ENCODE data around the gene IL17RC.

DNA sequence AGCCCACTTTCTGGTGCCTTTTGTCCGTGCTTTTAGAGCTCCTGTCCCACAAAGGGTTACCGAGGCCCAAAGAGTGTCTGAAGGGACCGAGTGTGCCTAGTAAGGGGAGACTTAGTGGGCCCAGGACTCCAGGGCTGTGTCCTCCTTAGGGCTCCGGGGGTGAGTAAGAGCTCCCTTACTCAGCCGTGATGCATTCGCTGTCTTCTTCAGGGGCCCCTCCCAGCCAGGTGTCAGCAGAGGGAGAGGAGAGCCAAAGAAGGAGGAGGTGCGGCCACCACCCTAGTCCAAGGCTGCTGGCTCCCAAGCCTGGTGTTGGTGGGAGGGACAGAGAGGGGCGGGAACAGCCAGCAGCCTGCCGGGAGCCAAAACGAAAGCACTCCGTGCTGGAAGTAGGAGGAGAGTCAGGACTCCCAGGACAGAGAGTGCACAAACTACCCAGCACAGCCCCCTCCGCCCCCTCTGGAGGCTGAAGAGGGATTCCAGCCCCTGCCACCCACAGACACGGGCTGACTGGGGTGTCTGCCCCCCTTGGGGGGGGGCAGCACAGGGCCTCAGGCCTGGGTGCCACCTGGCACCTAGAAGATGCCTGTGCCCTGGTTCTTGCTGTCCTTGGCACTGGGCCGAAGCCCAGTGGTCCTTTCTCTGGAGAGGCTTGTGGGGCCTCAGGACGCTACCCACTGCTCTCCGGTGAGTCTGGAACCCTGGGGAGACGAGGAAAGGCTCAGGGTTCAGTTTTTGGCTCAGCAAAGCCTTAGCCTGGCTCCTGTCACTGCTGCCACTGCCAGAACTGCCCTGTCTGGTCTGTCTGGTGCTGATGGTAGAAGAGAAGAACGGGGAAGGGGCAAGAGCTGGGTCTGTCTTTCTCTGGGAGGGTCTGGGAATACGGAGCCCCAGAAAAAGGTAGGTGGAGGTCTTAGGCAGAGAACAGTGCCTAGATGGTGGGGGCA is at the start of gene IL17RC:
- no peak for TF ChIP-seq EZH2 (IDR thresholded peaks at IDR 0.05; ENCODE audit: borderline replicate concordance, low read depth, low read length, severe bottlenecking)
- TF ChIP-seq, protein P1, sequence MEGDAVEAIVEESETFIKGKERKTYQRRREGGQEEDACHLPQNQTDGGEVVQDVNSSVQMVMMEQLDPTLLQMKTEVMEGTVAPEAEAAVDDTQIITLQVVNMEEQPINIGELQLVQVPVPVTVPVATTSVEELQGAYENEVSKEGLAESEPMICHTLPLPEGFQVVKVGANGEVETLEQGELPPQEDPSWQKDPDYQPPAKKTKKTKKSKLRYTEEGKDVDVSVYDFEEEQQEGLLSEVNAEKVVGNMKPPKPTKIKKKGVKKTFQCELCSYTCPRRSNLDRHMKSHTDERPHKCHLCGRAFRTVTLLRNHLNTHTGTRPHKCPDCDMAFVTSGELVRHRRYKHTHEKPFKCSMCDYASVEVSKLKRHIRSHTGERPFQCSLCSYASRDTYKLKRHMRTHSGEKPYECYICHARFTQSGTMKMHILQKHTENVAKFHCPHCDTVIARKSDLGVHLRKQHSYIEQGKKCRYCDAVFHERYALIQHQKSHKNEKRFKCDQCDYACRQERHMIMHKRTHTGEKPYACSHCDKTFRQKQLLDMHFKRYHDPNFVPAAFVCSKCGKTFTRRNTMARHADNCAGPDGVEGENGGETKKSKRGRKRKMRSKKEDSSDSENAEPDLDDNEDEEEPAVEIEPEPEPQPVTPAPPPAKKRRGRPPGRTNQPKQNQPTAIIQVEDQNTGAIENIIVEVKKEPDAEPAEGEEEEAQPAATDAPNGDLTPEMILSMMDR (IDR thresholded peaks at IDR 0.05; ENCODE audit: borderline replicate concordance, extremely low read depth, low read length, poor library complexity, severe bottlenecking) = no peak
